ENCODE data around the gene CDC42BPA.
"Not testable (repeated sequence)": the region's sequence is repeated elsewhere in the genome, so short reads cannot be mapped to it uniquely, and the experiment has no call there.

The CDC42BPA gene

DNA sequence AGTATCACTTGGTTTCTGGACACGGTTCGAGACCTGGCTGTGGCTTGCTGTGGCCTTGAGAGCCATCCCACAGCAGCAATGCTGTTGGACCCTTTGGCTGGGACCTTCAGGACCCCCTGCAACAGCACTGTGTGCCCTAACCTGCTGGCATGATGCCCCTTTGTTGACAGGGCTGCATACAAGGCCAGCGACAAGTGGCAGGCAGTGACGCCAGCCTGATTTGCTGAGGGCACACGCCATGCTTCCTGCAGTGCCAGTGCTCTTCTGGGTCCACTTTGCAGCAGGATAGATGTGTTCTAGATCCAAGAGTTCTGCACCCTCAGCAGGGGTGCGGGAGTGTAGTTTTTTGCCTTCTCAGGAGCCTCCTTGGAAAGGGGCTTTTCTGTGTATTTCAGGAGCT, 345.4 kb downstream of the CDC42BPA start:
- H3K27ac Mint-ChIP-seq: peak overlapping the region; percentile 29
- no peak overlapping the region for H3K4me3 Mint-ChIP-seq
- H3K4me1 Mint-ChIP-seq: peaks cover 8% of the 10 kb centered on the region
- ATAC-seq: no peak
- H3K9me3 Mint-ChIP-seq: peaks cover 6% of the 10 kb centered on the region
- H3K36me3 Mint-ChIP-seq: peaks cover 8% of the 10 kb centered on the region
- no peak for DNase-seq (ENCODE audit: low spot score in 2 of 2)

DNA sequence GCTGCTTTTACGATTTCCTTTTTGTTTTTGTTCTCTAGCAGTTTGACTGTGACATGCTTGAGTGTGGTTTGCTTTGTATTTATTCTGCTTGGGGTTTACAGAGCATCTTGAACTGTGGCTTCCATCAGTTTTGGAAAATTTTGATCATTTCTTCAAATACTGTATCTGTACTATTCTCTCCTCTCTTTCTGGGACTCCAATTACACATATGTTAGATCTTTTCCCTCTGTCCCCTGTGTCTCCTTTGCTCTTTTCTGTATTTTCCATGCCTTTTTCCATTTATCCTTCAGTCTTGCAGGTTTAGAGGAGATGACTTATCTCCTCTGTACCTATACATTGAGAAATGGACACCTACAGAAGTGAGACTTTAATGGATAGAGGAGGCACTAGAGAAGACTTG, 346.5 kb downstream of the CDC42BPA start:
- Mint-ChIP-seq H3K27ac (peak overlapping the region; percentile 10), H3K4me3 (no peak overlapping the region), H3K9me3 (peaks cover 6% of the 10 kb centered on the region), H3K36me3 (peaks cover 8% of the 10 kb centered on the region), H3K4me1 (peaks cover 14% of the 10 kb centered on the region)
- ATAC-seq (no peak), DNase-seq (ENCODE audit: low spot score in 2 of 2) (no peak)

DNA sequence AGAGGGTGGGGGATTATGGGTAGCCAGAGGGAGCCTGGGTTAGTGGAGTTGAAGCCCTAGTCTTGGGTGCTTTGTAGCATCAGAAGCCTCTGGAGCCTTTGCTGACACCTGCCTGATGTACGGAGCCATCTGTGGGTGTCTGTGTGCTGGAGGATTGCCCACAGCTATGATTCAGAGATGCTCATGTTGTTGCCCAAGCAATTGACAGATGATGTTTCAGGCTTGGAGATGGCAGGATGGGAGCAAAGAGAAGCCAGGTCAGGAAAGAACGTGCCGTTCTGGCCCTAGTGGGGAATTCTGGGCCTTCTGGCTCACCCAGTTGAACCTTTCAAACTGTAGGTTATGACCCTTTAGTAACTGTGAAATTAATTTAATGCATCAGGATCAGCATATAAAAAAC, 350.6 kb downstream of the CDC42BPA start:
- no peak overlapping the region for H3K4me3 Mint-ChIP-seq
- H3K9me3 Mint-ChIP-seq: peaks cover 6% of the 10 kb centered on the region
- peaks cover 8% of the 10 kb centered on the region for H3K36me3 Mint-ChIP-seq
- no peak overlapping the region for H3K27ac Mint-ChIP-seq
- DNase-seq (ENCODE audit: low spot score in 2 of 2) (no peak), ATAC-seq (no peak)
- H3K4me1 Mint-ChIP-seq: peaks cover 14% of the 10 kb centered on the region

DNA sequence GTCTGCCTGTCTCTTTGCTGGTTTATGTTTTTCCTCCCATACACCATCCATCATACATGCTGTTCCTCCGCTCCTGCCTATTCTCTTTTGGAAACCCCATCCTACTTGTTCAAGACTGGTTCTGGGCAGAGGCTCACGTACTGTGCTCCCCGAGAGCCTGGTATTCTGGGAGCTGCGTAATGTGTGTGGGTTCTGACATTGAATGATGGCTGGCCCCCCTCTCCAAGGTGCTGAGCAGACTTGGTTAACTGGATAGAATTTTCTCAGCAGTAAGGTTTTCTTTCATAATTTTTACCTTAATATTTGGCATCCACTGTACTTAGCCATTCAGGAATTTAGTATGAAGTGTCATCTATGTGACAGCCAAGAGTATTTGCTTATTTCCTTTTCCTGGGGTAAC, 351.6 kb downstream of the CDC42BPA start:
- Mint-ChIP-seq H3K27ac (no peak overlapping the region), H3K36me3 (peaks cover 2% of the 10 kb centered on the region), H3K9me3 (peaks cover 2% of the 10 kb centered on the region), H3K4me1 (peaks cover 9% of the 10 kb centered on the region), H3K4me3 (no peak overlapping the region)
- DNase-seq (ENCODE audit: low spot score in 2 of 2) (no peak), ATAC-seq (no peak)

DNA sequence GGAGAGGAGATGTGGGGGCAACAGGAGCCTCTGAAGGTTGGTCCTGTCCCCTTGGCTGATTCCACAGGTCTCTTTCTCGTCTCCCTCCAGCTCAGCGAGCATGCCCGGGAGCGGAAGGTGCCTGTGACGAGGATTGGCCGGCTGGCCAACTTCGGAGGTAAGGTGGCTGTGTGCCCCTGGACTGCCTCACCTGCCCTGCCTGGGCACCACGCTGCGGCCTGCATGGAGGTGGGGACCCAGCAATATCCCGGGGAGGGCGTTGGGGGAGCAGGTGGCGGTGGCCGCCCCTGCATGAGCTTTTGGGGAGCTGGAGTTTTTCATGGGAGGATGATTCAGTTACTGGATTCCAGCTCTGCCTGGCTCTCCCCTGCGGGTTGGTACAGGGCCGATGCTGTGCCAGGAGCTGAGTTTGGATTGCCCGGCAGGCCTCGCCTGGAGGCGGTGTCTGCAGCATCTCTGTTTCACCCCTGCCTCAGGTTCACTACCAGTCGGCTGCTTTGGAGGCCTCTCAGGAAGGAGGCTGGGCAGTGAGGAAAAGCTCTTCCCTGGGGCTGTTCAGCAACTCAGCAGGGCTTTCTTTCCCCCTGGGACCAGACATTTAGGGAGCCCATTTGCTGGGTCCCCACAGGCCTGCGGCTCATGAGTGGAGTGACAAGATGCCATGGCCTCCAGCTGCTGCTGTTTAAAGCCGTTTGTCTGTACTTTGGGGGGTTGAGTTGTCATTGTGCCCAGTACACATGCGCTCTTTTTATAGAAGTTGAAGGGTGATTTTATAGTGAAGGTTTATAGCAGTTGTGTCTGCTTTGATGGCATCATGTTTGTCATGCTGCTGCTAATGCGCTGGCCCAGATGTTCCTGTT, 352.5 kb downstream of the CDC42BPA start:
- H3K4me1 Mint-ChIP-seq: peaks cover 6% of the 10 kb centered on the region

DNA sequence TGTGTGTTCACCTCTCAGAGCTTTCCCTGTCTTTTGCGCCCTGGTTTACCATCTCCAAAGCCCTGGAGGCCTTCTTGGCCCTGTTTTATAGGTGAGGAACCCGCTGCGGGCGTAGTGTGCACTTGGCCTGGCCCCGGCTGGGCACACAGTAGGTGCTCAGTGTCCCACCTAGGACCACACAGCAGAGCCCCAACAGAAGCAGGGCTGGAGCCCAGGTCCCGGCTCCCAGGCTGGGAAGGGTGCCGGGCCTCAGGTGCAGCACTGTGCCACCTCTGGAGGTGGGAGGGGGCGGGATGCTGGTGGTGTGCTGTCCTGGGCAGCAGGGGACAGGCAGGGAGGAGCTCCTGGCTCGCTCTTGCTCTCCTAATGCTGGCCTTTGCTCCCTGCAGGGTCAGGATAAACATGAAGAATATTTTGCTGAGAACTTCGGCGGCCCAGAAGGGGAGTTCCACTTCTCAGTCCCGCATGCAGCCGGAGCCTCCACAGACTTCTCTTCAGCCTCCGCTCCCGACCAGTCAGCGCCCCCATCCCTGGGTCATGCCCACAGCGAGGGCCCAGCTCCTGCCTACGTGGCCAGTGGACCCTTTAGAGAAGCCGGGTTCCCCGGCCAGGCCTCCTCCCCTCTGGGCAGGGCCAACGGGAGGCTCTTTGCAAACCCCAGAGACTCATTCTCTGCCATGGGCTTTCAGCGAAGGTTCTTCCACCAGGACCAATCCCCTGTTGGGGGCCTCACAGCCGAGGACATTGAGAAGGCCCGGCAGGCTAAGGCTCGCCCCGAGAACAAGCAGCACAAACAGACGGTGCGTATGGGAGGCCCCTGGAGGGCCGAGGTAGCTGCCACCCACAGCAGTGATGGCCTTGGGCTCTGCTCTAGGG, 353.4 kb downstream of the CDC42BPA start:
- peak overlapping the region; percentile 76 for H3K27ac Mint-ChIP-seq
- H3K4me1 Mint-ChIP-seq: peaks cover 6% of the 10 kb centered on the region
- no peaks in the 10 kb centered on the region for H3K36me3 Mint-ChIP-seq

More for the DNA sequence above, 352.5 kb downstream of the CDC42BPA start:
- H3K27ac Mint-ChIP-seq: no peak overlapping the region
- no peak overlapping the region for H3K4me3 Mint-ChIP-seq
- no peaks in the 10 kb centered on the region for H3K36me3 Mint-ChIP-seq
- no peak for ATAC-seq
- H3K9me3 Mint-ChIP-seq: no peaks in the 10 kb centered on the region
- no peak for DNase-seq (ENCODE audit: low spot score in 2 of 2)

DNA sequence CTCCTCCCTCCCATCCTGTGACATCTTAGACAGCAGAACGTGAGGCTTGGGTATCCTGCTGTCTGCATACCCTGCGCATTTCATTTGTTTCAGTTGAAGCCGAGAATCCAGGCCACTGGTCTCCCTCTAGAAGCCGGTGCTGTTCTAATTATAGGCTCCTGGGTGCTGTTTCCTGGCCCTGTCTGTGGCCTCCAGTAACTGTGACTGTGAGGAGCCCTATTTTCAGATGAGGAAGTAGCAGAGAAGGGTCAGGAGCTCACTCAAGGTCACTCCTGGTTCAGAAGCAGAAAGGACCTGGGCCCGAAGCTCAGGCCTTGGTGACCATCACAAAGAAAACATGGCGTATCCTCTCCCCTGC, 354.2 kb downstream of the CDC42BPA start:
- no peaks in the 10 kb centered on the region for H3K36me3 Mint-ChIP-seq
- peaks cover 14% of the 10 kb centered on the region for H3K4me1 Mint-ChIP-seq
- DNase-seq (ENCODE audit: low spot score in 2 of 2): no peak
- no peak for ATAC-seq
- no peaks in the 10 kb centered on the region for H3K9me3 Mint-ChIP-seq
- H3K27ac Mint-ChIP-seq: peak overlapping the region; percentile 76
- H3K4me3 Mint-ChIP-seq: no peak overlapping the region

More for the DNA sequence above, 353.4 kb downstream of the CDC42BPA start:
- Mint-ChIP-seq H3K9me3 (no peaks in the 10 kb centered on the region), H3K4me3 (no peak overlapping the region)
- no peak for DNase-seq (ENCODE audit: low spot score in 2 of 2)
- ATAC-seq: no peak

DNA sequence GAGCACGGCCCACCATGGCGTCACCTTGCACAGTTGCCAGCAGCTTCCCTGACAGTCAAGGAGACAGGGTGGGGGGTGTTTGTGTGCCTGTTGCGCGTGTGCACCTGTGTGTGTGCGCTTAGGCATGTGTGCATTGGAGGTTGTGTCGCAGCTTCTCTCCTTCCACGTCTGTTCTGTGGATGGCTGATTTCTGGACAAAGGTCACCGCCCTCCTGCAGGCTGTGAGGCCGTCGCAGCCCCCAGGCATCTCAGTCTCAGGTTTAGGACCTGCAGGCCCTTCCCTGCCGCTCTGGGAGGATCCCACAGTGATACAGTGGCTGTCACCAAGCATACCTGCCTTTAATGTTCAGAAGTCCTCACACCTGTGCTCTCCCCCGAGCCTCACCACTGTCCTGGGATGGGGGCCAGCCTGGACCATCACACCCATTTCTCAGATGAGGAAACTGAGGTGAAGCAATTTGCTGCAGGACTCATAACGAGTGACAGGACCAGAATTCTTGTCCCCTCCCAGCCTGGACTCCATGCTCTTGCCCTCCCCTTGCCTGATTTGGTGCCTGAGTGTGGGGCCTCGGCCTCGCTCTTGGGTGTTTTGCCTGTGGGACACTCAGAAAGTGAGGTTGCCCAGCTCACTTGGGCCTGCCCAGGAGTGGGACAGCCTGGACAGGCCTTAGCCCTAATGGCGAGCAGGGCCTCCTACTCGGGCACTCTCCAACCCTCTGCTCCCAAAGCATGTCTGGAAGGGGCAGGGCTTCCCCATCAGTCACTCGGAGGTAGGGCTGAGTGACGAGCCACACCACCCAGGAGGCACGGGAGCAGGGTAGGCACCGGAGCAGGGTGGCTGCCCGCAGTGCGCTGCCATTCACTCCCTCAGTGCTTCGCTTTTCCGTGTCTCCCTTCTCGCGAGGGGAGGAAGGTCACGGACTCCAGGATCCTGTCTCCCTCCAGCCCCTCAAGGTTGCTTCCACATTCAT, 355.6 kb downstream of the CDC42BPA start:
- no peak overlapping the region for H3K4me3 Mint-ChIP-seq
- ATAC-seq (no peak), DNase-seq (ENCODE audit: low spot score in 2 of 2) (no peak)
- H3K27ac Mint-ChIP-seq: no peak overlapping the region
- H3K36me3 Mint-ChIP-seq: no peaks in the 10 kb centered on the region
- H3K9me3 Mint-ChIP-seq: no peaks in the 10 kb centered on the region
- peaks cover 24% of the 10 kb centered on the region for H3K4me1 Mint-ChIP-seq

DNA sequence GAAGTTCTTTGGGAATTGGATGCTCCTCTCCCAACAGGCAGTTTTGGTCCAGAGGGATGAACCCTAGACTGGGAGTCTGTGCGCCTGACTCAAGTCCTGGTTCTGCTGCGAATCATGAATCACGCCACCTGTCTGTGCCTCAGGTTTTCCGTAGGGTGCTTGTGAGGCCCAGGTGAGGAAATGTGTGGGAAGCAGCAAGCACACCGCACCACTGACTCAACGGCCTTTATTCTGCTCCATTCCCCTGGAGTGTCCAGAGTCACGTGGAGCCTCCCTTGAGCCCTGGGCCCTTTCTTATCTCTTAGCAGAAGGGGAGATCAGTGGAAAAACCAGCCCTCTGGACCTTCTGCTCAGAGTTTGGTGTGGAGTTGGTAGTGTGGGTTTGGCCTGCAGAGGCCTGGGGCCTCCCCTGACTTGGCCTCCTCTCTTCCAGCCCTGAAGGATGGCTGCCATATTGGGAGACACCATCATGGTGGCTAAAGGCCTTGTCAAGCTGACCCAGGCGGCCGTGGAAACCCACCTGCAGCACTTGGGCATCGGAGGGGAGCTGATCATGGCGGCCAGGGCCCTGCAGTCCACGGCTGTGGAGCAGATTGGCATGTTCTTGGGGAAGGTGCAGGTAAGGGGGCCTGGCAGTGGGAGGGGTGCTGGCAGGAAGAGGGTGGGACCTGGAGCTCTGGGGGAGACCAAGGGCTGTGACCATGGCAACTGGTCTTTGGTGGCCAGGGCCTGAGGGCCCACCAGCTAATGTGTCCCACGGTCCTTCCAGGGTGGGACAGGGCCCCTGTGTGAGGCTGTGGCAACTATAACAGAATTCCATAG, 357.1 kb downstream of the CDC42BPA start:
- ATAC-seq: no peak
- Mint-ChIP-seq H3K27ac (peak overlapping the region; percentile 67), H3K9me3 (peaks cover 2% of the 10 kb centered on the region), H3K4me1 (peaks cover 26% of the 10 kb centered on the region), H3K36me3 (no peaks in the 10 kb centered on the region), H3K4me3 (no peak overlapping the region)
- DNase-seq (ENCODE audit: low spot score in 2 of 2): no peak

DNA sequence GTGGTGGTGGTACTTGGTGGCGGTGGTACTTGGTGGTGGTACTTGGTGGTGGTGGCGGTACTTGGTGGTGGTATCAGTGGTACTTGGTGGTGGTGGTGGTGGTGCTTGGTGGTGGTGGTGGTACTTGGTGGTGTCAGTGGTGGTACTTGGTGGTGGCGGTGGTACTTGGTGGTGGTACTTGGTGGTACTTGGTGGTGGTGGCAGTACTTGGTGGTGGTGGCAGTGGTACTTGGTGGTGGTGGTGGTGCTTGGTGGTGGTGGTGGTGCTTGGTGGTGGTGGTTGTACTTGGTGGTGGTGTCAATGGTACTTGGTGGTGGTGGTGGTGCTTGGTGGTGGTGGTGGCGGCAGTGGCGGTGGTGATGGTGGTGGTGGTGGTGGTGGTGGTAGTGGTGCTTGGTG, 358.0 kb downstream of the CDC42BPA start:
- no peaks in the 10 kb centered on the region for H3K36me3 Mint-ChIP-seq
- H3K27ac Mint-ChIP-seq: peak overlapping the region; percentile 67
- ATAC-seq (no peak), DNase-seq (ENCODE audit: low spot score in 2 of 2) (no peak)
- peaks cover 2% of the 10 kb centered on the region for H3K9me3 Mint-ChIP-seq
- no peak overlapping the region for H3K4me3 Mint-ChIP-seq
- peaks cover 28% of the 10 kb centered on the region for H3K4me1 Mint-ChIP-seq

DNA sequence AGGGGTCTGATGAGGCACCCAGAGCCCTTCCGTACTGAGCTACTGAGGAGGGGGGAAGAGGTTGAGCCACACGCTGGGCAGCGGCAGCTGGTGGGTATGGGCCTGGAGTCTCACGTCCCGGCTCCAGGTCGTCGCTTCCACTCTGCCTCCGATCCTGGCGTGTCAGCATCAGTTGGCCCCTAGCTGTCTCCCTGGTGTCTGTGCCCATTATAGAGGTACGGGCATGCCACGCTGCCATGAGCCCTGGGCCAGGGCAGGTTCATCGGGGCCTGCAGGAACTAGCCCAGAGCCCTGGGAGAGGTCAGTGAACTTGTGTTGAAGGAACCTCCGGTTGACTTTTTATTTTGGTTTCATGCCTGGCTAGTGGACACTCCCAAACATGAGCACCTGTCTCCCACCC, 360.0 kb downstream of the CDC42BPA start:
- H3K4me1 Mint-ChIP-seq: peaks cover 40% of the 10 kb centered on the region
- peaks cover 2% of the 10 kb centered on the region for H3K9me3 Mint-ChIP-seq
- DNase-seq (ENCODE audit: low spot score in 2 of 2) (no peak), ATAC-seq (no peak)
- no peaks in the 10 kb centered on the region for H3K36me3 Mint-ChIP-seq
- H3K27ac Mint-ChIP-seq: peak overlapping the region; percentile 19
- no peak overlapping the region for H3K4me3 Mint-ChIP-seq

DNA sequence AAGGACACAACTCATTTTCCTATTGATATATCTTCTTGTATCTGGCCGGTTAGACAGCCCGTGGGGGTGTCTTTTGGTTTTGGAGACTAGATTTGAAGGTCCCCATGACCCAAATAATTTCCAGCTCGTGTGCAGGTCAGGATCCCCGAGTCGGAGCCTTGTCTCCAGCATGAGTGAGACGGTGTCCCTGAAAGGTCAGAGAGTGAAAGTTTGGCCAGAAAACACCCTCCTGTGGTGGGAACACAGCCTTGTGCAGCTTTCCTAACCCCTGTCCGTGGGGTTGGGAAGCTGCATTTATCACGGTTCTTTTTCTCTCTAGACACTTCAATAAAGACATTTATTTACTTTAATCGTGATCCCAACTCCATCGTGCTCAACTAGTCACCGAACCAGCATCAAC, 360.6 kb downstream of the CDC42BPA start:
- H3K4me1 Mint-ChIP-seq: peaks cover 43% of the 10 kb centered on the region
- no peak overlapping the region for H3K27ac Mint-ChIP-seq
- H3K4me3 Mint-ChIP-seq: no peak overlapping the region
- ATAC-seq (no peak), DNase-seq (ENCODE audit: low spot score in 2 of 2) (no peak)
- no peaks in the 10 kb centered on the region for H3K36me3 Mint-ChIP-seq
- peaks cover 2% of the 10 kb centered on the region for H3K9me3 Mint-ChIP-seq

DNA sequence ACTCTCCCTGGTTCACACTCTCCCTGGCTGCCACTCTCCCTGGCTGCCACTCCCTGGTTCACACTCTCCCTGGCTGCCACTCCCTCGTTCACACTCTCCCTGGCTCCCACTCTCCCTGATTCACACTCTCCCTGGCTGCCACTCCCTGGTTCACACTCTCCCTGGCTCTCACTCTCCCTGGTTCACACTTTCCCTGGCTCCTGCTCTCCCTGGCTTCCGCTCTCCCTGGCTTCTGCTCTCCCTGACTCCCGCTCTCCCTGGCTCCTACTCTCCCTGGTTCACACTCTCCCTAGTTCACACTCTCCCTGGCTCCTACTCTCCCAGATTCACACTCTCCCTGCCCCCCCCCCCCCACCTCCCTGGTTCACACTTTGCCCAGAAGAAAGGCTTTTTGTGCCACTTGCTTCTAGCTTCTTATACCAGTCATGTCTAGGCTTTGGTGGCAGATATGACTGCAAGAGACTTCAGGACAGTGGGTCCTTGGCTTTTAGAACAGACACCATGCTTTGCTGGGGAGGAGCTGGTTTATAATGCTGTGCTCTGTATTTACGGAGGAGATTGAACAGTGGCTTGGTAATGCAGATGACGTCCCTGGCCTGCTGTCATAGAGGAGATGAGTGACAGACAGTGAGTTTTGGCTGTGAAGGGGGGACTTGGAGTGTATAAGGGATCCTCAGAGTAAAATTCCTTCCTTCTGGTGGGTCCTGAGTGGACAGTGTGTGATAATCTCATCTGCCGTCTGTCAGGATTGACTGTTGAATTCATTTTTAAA, 361.2 kb downstream of the CDC42BPA start:
- H3K36me3 Mint-ChIP-seq: no peaks in the 10 kb centered on the region
- peaks cover 2% of the 10 kb centered on the region for H3K9me3 Mint-ChIP-seq
- H3K4me1 Mint-ChIP-seq: peaks cover 43% of the 10 kb centered on the region
- DNase-seq (ENCODE audit: low spot score in 2 of 2) (no peak), ATAC-seq (no peak)
- H3K4me3 Mint-ChIP-seq: no peak overlapping the region
- no peak overlapping the region for H3K27ac Mint-ChIP-seq

DNA sequence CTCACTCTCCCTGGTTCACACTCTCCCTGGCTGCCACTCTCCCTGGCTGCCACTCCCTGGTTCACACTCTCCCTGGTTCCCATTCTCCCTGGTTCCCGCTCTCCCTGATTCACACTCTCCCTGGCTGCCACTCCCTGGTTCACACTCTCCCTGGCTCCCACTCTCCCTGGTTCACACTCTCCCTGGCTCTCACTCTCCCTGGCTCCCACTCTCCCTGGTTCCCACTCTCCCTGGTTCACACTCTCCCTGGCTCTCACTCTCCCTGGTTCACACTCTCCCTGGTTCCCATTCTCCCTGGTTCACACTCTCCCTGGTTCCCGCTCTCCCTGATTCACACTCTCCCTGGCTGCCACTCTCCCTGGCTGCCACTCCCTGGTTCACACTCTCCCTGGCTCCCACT, 362.4 kb downstream of the CDC42BPA start:
- ATAC-seq; H3K9me3 Mint-ChIP-seq; H3K27ac Mint-ChIP-seq; H3K4me3 Mint-ChIP-seq; H3K36me3 Mint-ChIP-seq; DNase-seq (ENCODE audit: low spot score in 2 of 2): not testable (repeated sequence)
- H3K4me1 Mint-ChIP-seq: peaks cover 48% of the 10 kb centered on the region
